GM12875 (cell line): ENCODE measurements around the gene LIPT2.

Experiments
- H3K4me3 ChIP-seq: one replicate; pipeline ENCODE4 v1.5.1; 2011; ENCODE audit warnings: low read depth, low read length, control low read depth
- CTCF ChIP-seq: IDR thresholded peaks from 2 replicates; pipeline ENCODE4 v1.5.1; 2011; ENCODE audit warnings: low read depth, mild to moderate bottlenecking, control low read depth, inconsistent platforms, low read length, moderate library complexity, borderline replicate concordance; ENCODE audit not compliant: insufficient read depth

The LIPT2 gene

GRCh38 chr11:74533421-74533820 lies 39.9 kb upstream of the LIPT2 start:
- TF ChIP-seq CTCF = no peak
- H3K4me3 ChIP-seq = no peak overlapping the region

- no peak overlapping the region for H3K4me3 ChIP-seq
These were observed 39.1 kb upstream of the LIPT2 start for GRCh38 chr11:74532501-74533246.

GRCh38 chr11:74524978-74525377 lies 31.5 kb upstream of the LIPT2 start:
- H3K4me3 ChIP-seq = no peak overlapping the region
- no peak for TF ChIP-seq CTCF

More at GRCh38 chr11:74532501-74533246, 39.1 kb upstream of the LIPT2 start:
- TF ChIP-seq CTCF = no peak

- TF ChIP-seq CTCF = no peak
- no peak overlapping the region for H3K4me3 ChIP-seq
These were observed 31.0 kb upstream of the LIPT2 start for GRCh38 chr11:74524501-74524900.

- TF ChIP-seq CTCF = no peak
- H3K4me3 ChIP-seq = no peak overlapping the region
These were observed 29.3 kb upstream of the LIPT2 start for GRCh38 chr11:74522776-74523175.

- no peak overlapping the region for H3K4me3 ChIP-seq
- no peak for TF ChIP-seq CTCF
These were observed 28.2 kb upstream of the LIPT2 start for GRCh38 chr11:74521666-74522252.
